GM23248 (cell line): ENCODE data around the gene FARP2.

ENCODE experiments used
- EZH2 ChIP-seq: fragments of 200-600 bp; sonication (generic); IDR thresholded peaks from 2 replicates; pipeline ENCODE4 v1.6.1; 2018; ENCODE audit warnings: antibody characterized with exemption, mild to moderate bottlenecking; ENCODE audit not compliant: insufficient read depth, poor library complexity, severe bottlenecking
- EZH2phosphoT487 ChIP-seq: fragments of 200-600 bp; sonication (generic); IDR thresholded peaks from 2 replicates; pipeline ENCODE4 v1.6.1; 2018; ENCODE audit warnings: antibody characterized with exemption, moderate library complexity, mild to moderate bottlenecking, low read depth; ENCODE audit not compliant: insufficient read depth

DNA sequence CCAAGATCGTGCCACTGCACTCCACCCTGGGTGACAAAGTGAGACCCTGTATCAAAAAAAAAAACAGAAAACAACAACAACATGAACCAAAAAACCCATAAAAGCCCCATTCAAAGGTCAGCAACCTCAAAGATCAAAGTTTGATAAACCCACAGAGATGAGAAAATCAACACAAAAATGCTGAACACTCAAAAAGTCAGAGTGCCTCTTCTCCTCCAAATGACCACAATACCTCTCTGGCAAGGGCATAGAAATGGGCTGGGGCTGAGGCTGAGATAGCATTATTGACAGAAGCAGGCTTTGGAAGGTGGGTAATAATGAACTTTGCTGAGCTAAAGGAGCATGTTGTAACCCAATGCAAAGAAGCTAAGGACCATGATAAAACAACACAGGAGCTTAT is 66.3 kb downstream of the FARP2 start:
- TF ChIP-seq EZH2 (no peak), EZH2phosphoT487 (no peak)
